Stimulated activated CD4-positive, alpha-beta T cell treated with anti-CD3 and anti-CD28 coated beads, Interleukin-4, amount 100 ng/mL, for 48 hours (primary cell): ENCODE measurements around the gene NXPH3.

Source experiments
- DNase-seq, 2 donors: peaks; one replicate each; pipeline ENCODE4 v3.0.0-alpha.2; 2020; ENCODE audit warnings: low read depth in 2 of 2

NXPH3 gene

DNA sequence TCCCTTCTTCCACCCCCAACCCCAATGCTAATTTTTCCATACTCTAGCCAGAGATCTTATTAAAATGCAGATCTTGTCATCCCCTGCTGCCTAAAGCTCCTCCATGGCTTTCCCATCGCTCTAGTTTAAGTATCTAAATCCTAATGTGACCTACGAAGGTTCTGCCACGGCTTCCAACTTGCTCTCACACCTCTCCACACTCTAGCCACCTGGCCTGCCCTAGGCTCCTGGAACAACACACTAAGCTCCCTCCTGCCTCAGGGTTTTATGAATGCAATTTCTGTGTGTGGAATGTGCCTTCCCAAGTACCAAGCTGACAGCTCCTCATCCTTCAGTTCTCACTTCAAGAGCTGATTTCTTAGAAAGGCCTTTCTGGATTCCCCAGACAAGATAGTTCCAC, 16.6 kb downstream of the NXPH3 start:
- DNase-seq: no peak

DNA sequence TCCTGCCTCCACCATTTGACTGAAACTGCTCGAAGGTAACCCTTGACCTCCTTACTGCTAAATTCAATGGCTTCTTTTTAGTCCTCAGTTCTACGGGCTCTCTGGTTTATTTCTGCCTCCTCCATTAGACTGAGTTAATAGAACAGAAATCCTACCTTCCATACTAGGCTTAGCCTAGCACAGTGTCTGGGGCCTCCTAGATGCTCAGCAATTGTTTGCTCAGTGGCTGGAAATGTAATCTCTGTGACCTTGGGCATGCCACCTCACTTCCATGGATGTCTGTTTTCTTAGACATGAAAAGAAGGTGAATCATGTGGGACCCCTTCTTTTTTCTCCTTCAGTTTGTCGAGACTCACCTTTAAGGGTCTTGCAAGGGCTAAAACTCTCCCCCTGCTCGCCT, 19.7 kb downstream of the NXPH3 start:
- DNase-seq: no peak

DNA sequence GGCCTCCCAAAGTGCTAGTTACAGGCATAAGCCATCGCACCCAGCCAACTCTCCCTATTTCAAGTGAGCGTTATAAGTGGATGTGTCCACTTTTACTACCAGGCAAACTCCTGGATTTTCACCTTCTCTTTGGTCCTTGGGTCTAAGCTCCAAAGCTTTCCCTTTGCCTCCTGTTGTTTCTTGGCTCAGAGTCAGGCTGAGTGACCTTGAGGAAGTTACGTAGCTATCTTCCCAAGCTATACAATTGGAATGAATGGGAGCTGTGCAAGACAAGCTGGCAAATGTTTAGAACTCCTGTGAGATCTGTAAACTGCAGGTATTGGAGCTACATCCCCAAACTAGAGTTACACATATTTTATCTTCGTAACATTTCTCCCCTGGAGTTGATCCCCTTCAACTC, 20.3 kb downstream of the NXPH3 start:
- no peak for DNase-seq

DNA sequence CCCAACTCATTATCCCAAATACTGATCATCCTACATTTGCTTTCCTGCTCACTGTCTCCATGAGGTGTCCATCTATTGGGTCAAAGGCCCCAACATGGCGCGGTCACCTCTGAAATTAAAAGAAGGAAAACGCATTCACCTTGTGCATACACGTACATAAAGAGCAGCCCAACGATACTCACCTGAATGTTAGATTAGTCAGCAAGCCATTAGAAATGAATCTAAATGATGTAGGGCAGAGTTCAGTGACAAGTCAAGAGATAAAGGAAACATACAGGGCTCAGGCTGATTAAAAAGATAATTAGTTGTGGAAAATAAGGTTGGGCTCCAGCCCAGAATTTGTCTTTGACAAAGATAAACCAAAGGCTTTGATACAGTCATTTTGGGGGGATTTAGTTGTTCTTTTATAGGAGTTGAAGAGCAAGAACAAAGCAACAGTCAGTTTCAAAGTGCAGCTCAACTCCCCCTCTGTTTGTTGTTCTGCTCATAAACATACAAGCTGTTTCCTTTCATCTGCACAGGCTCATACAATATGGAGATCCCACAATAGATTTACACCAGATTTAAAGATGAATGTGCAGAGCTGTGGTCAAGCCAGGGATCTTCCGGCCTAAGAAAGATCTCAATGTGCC, 21.1 kb downstream of the NXPH3 start:
- no peak for DNase-seq

DNA sequence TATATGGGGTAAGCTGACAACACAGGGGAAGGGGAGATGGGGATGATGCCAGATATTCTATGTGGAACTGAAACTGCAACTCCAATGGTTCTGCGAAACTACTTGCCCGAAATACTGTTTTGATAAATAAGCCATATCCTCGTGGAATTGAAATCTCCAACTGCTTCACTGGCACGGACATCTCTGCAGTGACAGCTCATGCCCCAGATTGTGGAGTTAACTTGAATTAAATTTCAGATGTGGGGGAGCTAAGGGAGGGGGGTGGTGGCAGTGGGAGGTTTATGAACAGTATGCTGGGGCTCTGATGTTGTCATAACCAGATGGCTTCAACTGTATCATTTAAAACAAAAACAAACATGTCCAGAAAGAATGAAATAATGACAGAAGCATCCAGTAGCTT, 21.8 kb downstream of the NXPH3 start:
- no peak for DNase-seq

DNA sequence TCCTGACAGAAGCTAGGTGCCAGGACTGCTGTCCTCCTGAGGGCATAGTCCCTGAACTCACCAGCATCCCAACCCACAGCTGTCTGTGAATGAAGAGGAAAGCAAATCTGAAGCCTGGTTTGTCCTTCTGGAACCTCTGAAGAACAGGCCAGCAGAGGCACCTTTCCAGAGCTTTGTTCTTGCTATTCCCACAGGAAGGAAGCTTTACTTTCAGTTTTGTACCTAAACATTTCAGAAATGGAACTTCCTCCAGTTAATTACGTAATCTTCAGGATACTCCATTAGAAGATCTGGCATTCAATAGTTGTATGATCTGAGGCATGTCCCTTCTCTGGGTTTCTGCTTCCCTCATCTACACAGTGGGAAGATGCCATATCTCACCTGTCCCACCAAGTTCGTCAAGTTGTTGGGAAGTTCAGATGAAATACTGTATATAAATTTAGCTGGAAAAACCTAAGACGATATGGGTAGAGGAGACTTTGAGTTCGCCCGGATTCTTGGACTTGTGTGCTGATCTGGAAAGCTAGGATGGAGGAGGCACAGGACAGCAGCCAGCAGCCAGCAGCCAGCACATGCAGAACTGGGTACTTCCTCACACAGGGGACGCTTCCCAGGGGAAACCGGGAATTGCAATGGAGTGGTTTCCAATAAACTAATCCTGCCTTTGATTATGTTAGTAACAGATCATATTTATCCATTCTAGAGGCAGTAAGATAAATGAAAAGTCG, 22.4 kb downstream of the NXPH3 start:
- DNase-seq: no peak

DNA sequence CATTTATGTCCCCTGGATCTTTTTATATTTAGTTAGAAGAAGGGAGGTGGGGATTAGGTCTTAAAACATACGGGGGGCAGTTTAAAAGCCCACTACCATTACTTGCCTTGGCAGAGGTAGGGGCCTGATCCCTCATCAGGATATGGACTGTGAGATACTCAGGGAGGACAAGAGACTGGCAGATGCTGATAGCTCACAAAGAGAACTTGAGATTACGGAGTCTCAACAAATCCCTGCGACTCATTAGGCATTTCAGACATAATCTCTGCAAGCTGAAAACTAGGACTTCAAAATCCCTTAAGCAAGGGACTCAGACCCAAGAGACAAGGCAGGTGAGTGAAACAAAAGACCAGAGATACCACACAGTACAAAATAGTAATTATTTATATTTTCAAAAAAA, 23.2 kb downstream of the NXPH3 start:
- DNase-seq: no peak

DNA sequence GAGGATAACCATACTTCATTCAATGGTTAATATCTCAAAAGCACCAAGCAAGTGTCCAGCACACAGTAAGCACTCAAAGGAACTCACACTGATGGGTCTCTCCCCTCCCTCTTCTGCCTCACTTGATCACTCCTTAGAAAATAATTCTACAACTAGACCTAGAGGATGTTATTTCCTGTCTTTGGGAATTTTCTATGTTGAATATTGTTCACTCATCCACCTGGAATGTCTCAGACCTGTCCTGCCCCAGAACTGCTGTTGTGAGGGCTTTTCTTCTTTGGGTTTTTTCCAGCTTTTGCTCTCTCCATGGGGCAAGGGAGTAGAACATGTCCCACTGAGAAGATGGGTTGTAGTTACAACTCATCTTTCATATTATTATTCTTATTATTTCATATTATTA, 25.3 kb downstream of the NXPH3 start:
- no peak for DNase-seq

DNA sequence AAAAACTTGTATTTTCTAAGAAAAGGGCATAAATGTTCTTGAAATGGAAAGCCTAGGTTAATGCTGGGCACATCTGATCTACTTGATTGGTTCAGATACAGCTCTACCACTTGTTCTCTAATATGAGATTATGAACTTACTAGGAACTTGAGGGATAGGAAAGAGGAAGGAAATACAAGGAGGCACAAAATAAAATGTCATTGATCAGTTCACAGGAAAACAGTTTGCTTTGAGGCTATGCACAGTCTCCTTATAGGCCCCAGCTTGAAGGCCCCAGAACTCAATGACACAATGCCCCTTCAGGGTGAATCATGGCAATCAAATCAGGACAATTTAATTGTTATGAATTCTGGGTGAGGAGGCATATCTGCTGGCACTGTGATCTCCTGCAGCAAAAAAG, 27.1 kb downstream of the NXPH3 start:
- DNase-seq: no peak

DNA sequence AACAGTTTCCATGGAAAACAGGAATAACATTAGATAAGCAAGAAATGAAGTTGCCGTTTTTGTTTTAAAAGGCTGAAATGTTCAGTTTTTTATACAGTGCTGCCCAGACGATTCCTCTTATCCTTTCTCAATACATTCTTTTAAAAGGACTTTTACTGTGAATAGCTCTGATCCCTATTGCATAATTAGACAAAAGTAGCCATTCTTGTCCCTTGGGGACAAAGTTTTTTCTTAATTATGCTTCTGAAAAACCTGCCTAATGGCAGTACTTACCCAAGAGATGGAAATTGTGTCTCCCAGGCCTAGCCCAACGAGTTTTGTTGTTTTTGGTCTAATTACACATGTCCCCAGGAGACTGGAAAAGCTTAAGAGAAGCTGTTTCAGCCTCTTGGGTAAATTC, 27.6 kb downstream of the NXPH3 start:
- DNase-seq: no peak

DNA sequence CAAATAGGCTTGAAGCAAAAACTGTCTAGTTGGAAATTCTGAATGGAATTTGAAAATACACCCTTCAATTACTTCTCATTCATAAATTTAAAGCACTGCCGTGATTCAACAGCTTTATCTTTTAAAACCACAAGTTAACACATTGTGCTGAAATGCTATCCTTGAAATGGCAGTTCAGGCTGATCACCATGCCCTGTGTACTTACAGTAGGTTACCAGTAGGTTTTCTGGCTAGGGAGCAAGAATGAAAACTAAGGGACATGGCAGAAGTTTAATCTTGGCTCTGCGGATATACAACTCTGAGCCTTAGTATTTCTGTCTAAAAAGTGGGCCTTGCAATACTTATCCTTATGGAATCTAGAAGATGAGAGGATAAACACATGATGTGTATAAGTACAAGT, 28.0 kb downstream of the NXPH3 start:
- DNase-seq: no peak

DNA sequence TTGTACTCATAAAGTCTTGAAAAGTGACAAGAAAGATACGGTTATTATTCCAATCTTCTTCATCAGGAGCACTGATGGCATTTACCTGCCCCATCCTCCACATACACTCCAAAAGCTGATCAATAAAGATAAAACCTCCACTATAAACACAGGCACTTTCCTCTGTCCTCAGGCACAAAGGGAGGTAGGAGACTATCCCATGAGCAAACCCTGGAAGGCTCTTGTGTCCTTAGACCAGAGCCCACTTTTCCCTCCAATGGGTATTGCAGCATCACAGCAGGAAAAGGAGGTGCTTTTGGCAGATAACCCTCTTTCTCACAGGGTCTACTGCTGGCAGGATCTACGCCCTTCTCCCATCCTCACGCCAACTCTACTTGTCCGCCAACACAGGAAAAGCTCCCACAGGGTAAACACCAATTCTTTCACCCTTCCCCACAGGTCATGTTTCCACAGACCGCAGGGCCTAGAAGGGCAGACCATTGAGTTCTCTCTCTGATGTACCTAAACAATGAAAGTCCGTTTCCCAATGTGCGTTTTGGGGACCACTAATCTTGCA, 28.7 kb downstream of the NXPH3 start:
- no peak for DNase-seq

DNA sequence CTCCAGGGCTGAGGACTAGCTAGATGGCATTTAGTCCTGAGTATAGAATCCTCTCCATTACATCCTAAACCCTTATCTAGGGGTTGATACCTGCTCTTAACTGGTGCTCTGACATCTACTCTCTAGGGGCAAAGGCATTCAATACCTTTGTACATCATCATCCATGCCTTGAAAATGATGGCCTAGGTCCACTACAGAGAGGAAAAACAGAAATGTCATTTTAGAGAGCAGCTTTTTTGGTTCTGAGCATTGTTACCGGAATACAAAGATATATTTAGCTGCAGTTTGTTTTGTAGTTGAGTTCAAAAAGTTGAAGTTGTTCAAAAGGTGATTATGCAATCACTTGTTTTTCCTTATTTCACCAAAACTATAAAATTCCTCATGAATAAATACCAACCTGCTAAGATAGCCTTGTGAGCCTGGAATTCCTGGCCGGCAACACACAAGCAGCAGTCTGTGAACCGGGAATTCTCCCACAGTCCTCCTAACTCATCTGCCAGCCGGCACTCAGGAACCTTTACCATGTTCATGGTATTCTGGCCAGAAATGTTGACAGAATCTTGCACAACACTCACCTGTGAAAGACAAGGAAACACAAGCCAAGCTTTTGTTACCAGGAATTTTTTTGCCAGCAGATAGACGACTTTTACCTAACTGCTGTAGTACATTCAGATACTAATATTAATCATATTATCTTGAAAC, 35.4 kb downstream of the NXPH3 start:
- DNase-seq: no peak

DNA sequence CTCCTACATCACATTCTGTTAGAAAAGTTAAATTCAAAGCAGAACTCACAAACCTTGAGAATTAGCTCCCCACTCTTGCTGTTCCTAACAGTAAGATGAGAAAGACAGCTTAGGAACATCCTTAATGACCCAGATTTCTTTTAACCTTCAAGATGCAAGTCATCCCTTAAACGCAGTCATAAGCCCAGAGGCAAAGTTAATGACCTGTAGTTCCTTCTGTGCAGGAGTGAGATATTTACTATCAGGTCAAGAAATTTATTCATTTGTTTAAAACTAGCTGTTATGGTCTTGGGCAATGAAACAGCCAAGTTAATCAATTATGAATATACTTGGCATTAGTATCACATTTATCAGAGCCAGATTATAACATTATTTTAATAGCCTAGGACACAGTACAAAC, 37.1 kb downstream of the NXPH3 start:
- no peak for DNase-seq

DNA sequence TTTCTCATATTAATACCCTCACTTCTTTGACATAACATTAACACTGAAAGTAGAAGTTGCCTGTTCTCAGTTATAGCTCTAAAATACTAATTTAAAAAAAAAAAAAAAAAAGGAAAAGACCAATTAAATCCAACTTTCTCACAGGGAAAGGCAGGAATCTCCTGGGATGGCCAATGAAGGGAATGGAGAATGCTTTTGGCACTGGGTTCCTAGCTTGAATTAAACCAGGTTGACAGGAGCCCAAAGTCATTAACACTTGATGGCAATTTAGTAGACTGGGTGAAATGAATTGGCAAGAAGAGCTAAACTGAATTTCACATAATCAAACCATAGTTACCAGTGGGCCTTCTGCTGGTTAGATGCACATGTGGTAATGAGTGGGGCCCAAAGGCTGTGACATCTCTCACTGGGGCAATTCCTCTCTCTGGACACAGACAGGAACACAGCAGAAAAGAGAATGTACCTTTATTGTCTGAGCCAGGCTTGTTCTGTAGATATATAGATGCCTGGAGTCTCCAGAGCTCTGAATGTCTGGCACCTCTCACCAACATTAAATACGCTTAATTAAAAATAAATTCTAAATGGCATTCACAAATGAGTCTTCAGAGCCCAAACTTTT, 37.6 kb downstream of the NXPH3 start:
- no peak for DNase-seq

DNA sequence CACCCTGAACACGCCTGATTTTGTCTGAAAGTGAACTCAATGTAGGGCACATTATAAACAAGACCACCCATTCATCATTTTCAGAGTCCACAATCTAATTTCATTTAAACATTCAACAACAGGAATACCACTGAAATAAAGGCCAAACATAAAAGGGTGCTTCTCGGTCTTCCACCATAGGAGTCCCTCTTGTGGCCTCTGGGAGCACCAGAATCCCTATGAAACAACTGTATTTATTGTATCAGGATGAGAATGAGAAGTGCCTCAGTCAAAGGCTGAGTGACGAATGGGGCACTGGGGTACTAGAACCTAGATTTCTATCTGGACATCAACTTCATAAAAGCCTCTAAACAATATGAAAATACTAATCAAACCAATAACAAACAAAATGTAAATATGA, 40.4 kb downstream of the NXPH3 start:
- no peak for DNase-seq

DNA sequence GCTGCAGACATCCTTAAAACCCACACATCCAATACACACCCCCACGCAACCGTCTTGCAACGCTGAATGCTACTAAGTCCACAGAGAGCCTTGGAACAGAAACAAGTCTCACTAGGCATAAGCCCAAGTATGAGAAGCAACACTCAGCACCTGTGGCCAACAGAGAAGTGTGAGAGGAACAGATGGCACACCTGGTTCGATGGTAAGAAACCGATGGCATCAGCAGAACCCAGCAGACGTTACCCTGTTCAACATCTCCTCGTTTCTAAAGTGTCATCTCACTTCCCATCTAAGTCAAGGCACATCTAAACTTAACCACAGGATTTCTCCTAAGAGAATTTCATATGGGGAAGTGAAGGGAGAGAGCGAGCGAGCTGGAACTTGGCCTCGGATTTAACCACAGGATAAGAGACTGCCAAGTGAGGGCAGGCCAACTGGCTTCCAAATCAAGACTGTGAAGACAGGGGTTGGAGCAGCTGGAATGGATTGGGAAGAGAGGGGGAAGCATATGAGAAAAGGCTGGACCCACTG, 41.0 kb downstream of the NXPH3 start:
- no peak for DNase-seq

DNA sequence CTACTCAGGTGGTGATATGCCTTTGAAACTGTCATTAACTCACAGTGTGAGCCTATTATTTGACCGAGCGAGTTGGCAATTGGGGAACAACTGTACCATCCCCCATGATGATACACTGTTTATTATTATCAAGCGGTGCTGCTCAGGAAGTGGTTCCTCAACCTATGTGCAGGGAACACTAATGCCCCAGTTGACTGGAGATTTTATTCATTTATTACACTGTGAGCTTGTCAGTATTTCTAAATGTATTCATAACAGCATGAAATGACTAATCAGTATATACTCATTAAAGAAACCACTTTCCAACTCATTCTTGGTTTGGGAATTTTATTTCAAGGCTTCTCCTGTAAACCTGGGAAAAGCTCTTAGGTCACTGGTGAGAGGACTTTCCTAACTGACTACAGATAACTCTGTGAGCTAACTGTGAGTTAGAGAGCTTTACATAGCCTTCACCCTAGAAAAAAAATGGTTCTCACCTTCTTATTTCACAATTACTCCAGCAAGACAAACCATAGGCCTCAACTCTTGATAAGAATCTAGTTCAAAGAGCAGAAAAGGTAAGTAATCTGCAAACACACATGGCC, 42.4 kb downstream of the NXPH3 start:
- DNase-seq: no peak

DNA sequence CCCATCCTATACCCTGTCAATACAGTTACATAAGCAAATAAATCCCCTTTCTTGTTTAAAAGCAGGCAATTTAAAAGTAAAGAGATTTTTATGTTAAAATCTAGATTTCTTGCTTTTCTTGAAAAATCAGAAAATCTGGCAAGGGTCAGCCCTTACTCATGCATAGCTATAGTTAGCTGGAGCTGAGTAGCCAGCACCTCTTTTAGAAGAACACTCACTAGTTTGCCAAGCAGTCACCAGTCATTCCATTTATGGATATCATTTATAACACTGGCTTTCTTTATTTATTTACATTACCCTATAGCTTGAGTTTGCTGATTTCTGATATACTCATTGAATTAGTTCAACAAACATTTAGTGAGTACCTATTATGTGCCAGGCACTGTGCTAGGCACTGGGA, 45.7 kb downstream of the NXPH3 start:
- DNase-seq: no peak

DNA sequence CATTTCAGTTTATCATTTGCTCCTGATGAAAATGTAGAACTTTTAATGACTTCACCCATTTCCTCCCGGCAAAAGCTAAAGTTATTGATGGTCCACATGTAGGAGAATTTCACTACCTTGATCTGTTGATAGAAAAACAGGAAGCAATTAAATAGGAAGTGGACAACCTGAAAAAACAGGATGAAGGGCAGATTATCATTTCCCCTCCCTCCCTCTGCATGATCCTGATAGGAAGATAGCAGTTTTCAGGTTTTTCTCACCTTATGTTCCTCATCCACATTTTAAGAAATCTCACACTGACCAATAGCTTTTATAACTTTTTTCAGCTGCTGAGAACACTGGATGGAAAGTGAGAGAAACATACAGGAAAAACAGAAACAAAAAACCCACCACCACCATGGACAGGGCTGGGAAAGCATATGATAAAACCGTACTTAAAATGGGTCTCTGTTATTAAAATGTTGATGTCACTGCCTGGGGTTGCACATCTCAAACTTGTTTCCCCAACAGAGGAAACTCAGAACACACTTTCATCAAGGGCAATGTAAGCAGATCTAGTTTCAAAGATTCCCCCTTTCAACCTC, 46.4 kb downstream of the NXPH3 start:
- DNase-seq: no peak

DNA sequence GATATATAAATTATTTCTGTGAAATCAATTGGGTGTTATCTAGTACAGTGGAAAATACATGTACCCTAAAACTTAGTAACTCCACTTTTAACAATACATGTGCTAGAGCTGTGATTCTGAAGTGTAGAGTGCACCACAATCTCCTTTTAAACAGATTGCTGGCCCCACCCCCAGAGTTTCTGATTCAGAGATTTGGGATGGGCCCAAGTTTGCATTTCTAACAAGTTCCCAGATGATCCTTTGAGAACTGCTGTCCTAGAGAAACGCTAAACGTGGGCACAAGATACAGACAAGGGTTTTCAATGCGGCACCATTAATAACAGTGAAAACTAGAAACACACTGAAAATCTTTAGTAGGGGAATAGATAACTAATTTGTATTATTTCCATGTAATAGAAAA, 49.2 kb downstream of the NXPH3 start:
- no peak for DNase-seq

DNA sequence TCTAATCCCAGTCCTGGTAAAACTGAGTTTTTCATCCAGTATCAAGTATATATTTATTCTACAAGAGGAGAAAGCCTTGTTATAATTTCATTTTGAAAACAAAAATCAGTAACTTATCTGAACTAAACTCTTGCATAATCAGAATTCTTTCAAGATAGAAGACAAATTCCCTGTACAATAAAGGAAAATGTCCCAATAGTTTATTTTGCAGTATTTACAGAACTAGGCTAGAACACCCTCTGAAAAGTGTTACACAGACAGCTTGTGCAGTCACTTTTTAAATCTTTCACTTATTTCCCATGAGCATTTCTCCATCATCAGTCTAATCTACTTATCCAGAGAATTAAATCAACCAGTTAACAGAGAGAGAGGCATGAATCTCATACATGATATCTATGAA, 53.8 kb downstream of the NXPH3 start:
- no peak for DNase-seq
